Bronchial epithelial cell (primary cell): ENCODE data around the gene ISLR. TPM values are rescaled to one million over a fixed set of nuclear protein-coding genes. Genes with fewer than 3 reads are reported as not detected.

Source experiments
- DNase-seq: peaks from one replicate; pipeline ENCODE4 v3.0.0-alpha.2; 2010; ENCODE audit warnings: low read depth
- FAIRE-seq: peaks from 2 replicates; lab custom pipeline; 2011; peaks lifted over from hg19 to GRCh38; lab: Jason Lieb, UNC
- H3K27me3 ChIP-seq: 2 replicates; pipeline ENCODE4 v1.5.1; 2011; ENCODE audit warnings: low read length; ENCODE audit not compliant: control insufficient read depth, insufficient read depth
- H3K36me3 ChIP-seq: 2 replicates; pipeline ENCODE4 v1.5.1; 2011; ENCODE audit warnings: low read length; ENCODE audit not compliant: control insufficient read depth, insufficient read depth
- H3K4me3 ChIP-seq: 2 replicates; pipeline ENCODE4 v1.5.1; 2011; ENCODE audit warnings: mild to moderate bottlenecking, low read depth, low read length, control low read depth
- CTCF ChIP-seq: IDR thresholded peaks from 2 replicates; pipeline ENCODE4 v1.5.1; 2011; ENCODE audit warnings: mild to moderate bottlenecking, moderate library complexity, low read length, control low read depth, inconsistent platforms; ENCODE audit not compliant: insufficient read depth, severe bottlenecking
- total RNA-seq: library from RNA; depleted of rRNA; stranded (reverse); fragments of >200 nt; gene quantifications from 2 replicates; pipeline ENCODE4 v1.2.1, GENCODE V29; 2014

ISLR gene
- total RNA-seq, 1 donor from 2014 or later = 0.53 TPM

GRCh38 chr15:74199297-74199652 is 25.8 kb downstream of the ISLR start:
- Histone ChIP-seq H3K4me3 (no peak overlapping the region), H3K27me3 (no peaks in the 10 kb centered on the region), H3K36me3 (no peaks in the 10 kb centered on the region)
- FAIRE-seq (no peak), DNase-seq (no peak)
- no peak for TF ChIP-seq CTCF

- no peak for TF ChIP-seq CTCF
- Histone ChIP-seq H3K27me3 (no peaks in the 10 kb centered on the region), H3K36me3 (no peaks in the 10 kb centered on the region), H3K4me3 (no peak overlapping the region)
- FAIRE-seq (no peak), DNase-seq (peak; percentile 90)
Observed at GRCh38 chr15:74200412-74200815, 26.9 kb downstream of the ISLR start.

GRCh38 chr15:74200871-74201419 is 27.4 kb downstream of the ISLR start:
- no peak for TF ChIP-seq CTCF
- Histone ChIP-seq H3K36me3 (no peaks in the 10 kb centered on the region), H3K4me3 (no peak overlapping the region), H3K27me3 (no peaks in the 10 kb centered on the region)
- FAIRE-seq (no peak), DNase-seq (no peak)

- H3K27me3 ChIP-seq = no peaks in the 10 kb centered on the region
- TF ChIP-seq CTCF = no peak
- H3K4me3 ChIP-seq = no peak overlapping the region
- H3K36me3 ChIP-seq = no peaks in the 10 kb centered on the region
- DNase-seq (peak; percentile 86), FAIRE-seq (peak; percentile 94)
Observed at GRCh38 chr15:74201710-74202420, 28.4 kb downstream of the ISLR start.

- FAIRE-seq = peak; percentile 86
- TF ChIP-seq CTCF = peak; percentile 28
Observed at GRCh38 chr15:74202452-74203401, 29.2 kb downstream of the ISLR start, which contains the start of gene STRA6. Gene STRA6, minus strand, starts transcription at chr15:74202787. Its CDS starts 520 bp downstream, at chr15:74202267.

More at GRCh38 chr15:74202452-74203401, 29.2 kb downstream of the ISLR start, which contains the start of gene STRA6:
- DNase-seq = peak; percentile 81
- Histone ChIP-seq H3K36me3 (no peaks in the 10 kb centered on the region), H3K4me3 (no peak within 1 kb of the TSS), H3K27me3 (no peaks in the 10 kb centered on the region)
